ENCODE measurements around the gene WFDC10B.
"Not testable (repeated sequence)": the region's sequence is repeated elsewhere in the genome, so short reads cannot be mapped to it uniquely, and the experiment has no call there.

Gene WFDC10B

DNA sequence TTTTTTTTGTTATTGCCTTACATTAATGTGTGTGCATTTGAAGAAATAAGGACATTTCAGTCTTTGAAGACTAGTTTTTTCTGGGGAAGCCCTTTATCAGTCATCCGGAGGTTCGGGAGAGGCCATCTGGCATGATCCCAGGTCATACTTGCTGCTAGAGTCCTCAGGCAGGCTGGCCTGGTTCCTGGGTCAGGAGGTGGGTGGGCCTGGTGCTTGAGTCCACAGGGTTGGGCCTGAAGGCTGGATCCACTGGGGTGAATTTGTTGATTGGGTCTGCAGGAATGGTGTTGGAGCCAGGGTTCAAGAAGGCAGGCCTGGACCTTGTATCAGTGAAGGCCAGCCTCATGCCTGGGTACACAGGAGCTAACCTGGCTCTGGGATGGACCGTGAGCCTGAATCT, 57.9 kb downstream of the WFDC10B start:
- H2BK5ac ChIP-seq (ENCODE audit: low read length): no peak overlapping the region
- H2AFZ ChIP-seq (ENCODE audit: low read length): no peak overlapping the region
- no peak overlapping the region for H4K91ac ChIP-seq (ENCODE audit: low read depth, low read length, poor library complexity)
- H3K27me3 ChIP-seq (ENCODE audit: control insufficient read depth in 3 of 3, insufficient read depth in 3 of 3, low read depth in 1 of 3, low read length in 3 of 3): no peaks in the 10 kb centered on the region
- H3K4me3 ChIP-seq (ENCODE audit: low read length in 2 of 2): no peak overlapping the region
- H3K4me2 ChIP-seq (ENCODE audit: insufficient read depth, low read length, poor library complexity, severe bottlenecking): no peak overlapping the region
- H3K4ac ChIP-seq (ENCODE audit: low read length): no peak overlapping the region
- H3K4me1 ChIP-seq (ENCODE audit: control insufficient read depth in 2 of 2, insufficient read depth in 1 of 2, low read depth in 1 of 2, low read length in 2 of 2): no peaks in the 10 kb centered on the region
- H2BK15ac ChIP-seq (ENCODE audit: low read length): no peak overlapping the region
- DNase-seq (ENCODE audit: low spot score): no peak
- no peak overlapping the region for H3K23ac ChIP-seq (ENCODE audit: low read depth, low read length, poor library complexity)
- H3K14ac ChIP-seq (ENCODE audit: low read length): peak overlapping the region; percentile 56
- no peak overlapping the region for H4K8ac ChIP-seq (ENCODE audit: low read depth, low read length)
- H3K79me1 ChIP-seq (ENCODE audit: low read depth, low read length): no peaks in the 10 kb centered on the region
- H3K36me3 ChIP-seq (replicated peaks in 1 of 2; ENCODE audit: control insufficient read depth in 2 of 2, insufficient read depth in 2 of 2, low read length in 2 of 2): no peaks in the 10 kb centered on the region
- peak overlapping the region; percentile 11 for H3K18ac ChIP-seq (ENCODE audit: low read length)
- H2AK5ac ChIP-seq (ENCODE audit: low read depth, low read length): peak overlapping the region; percentile 21
- no peak overlapping the region for H2BK120ac ChIP-seq (ENCODE audit: low read depth, low read length)
- no peak overlapping the region for H3K9ac ChIP-seq (ENCODE audit: low read depth, low read length, poor library complexity)
- peak overlapping the region; percentile 30 for H2BK12ac ChIP-seq (ENCODE audit: low read length)
- no peak overlapping the region for H3K27ac ChIP-seq (replicated peaks; ENCODE audit: low read length)
- no CpG with 5 or more reads among the region's 3 CpGs for WGBS, 2 donors (ENCODE audit: extremely low coverage in 2 of 2, insufficient read length in 2 of 2, insufficient replicate concordance in 1 of 2)
- H3K9me3 ChIP-seq (replicated peaks in 1 of 2; ENCODE audit: control insufficient read depth in 2 of 2, insufficient read depth in 1 of 2, low read depth in 1 of 2, low read length in 2 of 2): peaks cover 0 to 9% of the 10 kb centered on the region in 2 donors

DNA sequence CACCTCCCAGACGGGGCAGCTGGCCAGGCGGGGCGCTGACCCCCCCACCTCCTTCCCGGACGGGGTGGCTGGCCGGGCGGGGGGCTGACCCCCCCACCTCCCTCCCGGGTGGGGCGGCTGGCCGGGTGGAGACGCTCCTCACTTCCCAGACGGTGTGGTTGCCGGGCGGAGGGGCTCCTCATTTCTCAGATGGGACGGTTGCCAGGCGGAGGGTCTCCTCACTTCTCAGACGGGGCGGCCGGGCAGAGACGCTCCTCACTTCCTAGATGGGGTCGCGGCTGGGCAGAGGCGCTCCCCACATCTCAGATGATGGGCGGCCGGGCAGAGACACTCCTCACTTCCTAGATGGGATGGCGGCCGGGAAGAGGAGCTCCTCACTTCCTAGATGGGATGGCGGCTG, 59.0 kb downstream of the WFDC10B start:
- H3K14ac ChIP-seq (ENCODE audit: low read length); H3K79me1 ChIP-seq (ENCODE audit: low read depth, low read length); H2BK15ac ChIP-seq (ENCODE audit: low read length); H3K9me3 ChIP-seq (replicated peaks in 1 of 2; ENCODE audit: control insufficient read depth in 2 of 2, insufficient read depth in 1 of 2, low read depth in 1 of 2, low read length in 2 of 2); H2BK12ac ChIP-seq (ENCODE audit: low read length); DNase-seq (ENCODE audit: low spot score); H3K4me3 ChIP-seq (ENCODE audit: low read length in 2 of 2); H2BK120ac ChIP-seq (ENCODE audit: low read depth, low read length); H3K27me3 ChIP-seq (ENCODE audit: control insufficient read depth in 3 of 3, insufficient read depth in 3 of 3, low read depth in 1 of 3, low read length in 3 of 3); H2AK5ac ChIP-seq (ENCODE audit: low read depth, low read length); H3K4me1 ChIP-seq (ENCODE audit: control insufficient read depth in 2 of 2, insufficient read depth in 1 of 2, low read depth in 1 of 2, low read length in 2 of 2); H4K91ac ChIP-seq (ENCODE audit: low read depth, low read length, poor library complexity); H3K9ac ChIP-seq (ENCODE audit: low read depth, low read length, poor library complexity); H3K23ac ChIP-seq (ENCODE audit: low read depth, low read length, poor library complexity); H4K8ac ChIP-seq (ENCODE audit: low read depth, low read length); H3K36me3 ChIP-seq (replicated peaks in 1 of 2; ENCODE audit: control insufficient read depth in 2 of 2, insufficient read depth in 2 of 2, low read length in 2 of 2); H2AFZ ChIP-seq (ENCODE audit: low read length); H3K27ac ChIP-seq (replicated peaks; ENCODE audit: low read length); H2BK5ac ChIP-seq (ENCODE audit: low read length); H3K18ac ChIP-seq (ENCODE audit: low read length); H3K4me2 ChIP-seq (ENCODE audit: insufficient read depth, low read length, poor library complexity, severe bottlenecking); H3K4ac ChIP-seq (ENCODE audit: low read length): not testable (repeated sequence)
- WGBS, 2 donors (ENCODE audit: extremely low coverage in 2 of 2, insufficient read length in 2 of 2, insufficient replicate concordance in 1 of 2): no CpG with 5 or more reads among the region's 28 CpGs

DNA sequence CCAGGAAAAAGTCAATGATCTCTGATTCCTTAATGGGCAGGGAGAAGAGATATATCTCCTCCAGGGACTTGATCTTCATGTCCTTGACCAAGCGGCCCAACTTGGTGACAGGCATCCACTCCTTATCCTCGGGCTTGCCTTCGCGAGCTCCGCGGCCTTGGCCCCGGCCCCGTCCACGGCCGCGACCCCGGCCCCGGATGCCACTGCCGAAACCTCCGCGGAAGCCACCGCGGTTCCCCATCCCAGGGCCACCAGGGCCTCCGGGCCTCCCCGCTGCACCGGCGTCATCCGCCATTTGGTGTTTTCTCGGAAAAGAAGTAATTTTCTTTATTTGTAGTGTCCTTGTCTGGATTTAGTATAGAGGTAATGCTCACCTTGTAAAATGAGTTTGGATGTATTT, 63.7 kb downstream of the WFDC10B start:
- H4K8ac ChIP-seq (ENCODE audit: low read depth, low read length); H3K4ac ChIP-seq (ENCODE audit: low read length); H3K27me3 ChIP-seq (ENCODE audit: control insufficient read depth in 3 of 3, insufficient read depth in 3 of 3, low read depth in 1 of 3, low read length in 3 of 3); H2BK15ac ChIP-seq (ENCODE audit: low read length); H2AFZ ChIP-seq (ENCODE audit: low read length); H2BK5ac ChIP-seq (ENCODE audit: low read length); H2BK12ac ChIP-seq (ENCODE audit: low read length); H2AK5ac ChIP-seq (ENCODE audit: low read depth, low read length); H3K79me1 ChIP-seq (ENCODE audit: low read depth, low read length); H4K91ac ChIP-seq (ENCODE audit: low read depth, low read length, poor library complexity); H3K4me3 ChIP-seq (ENCODE audit: low read length in 2 of 2); H3K4me2 ChIP-seq (ENCODE audit: insufficient read depth, low read length, poor library complexity, severe bottlenecking); H3K9me3 ChIP-seq (replicated peaks in 1 of 2; ENCODE audit: control insufficient read depth in 2 of 2, insufficient read depth in 1 of 2, low read depth in 1 of 2, low read length in 2 of 2); DNase-seq (ENCODE audit: low spot score); H3K9ac ChIP-seq (ENCODE audit: low read depth, low read length, poor library complexity); H3K36me3 ChIP-seq (replicated peaks in 1 of 2; ENCODE audit: control insufficient read depth in 2 of 2, insufficient read depth in 2 of 2, low read length in 2 of 2); H3K23ac ChIP-seq (ENCODE audit: low read depth, low read length, poor library complexity); H3K4me1 ChIP-seq (ENCODE audit: control insufficient read depth in 2 of 2, insufficient read depth in 1 of 2, low read depth in 1 of 2, low read length in 2 of 2); H3K27ac ChIP-seq (replicated peaks; ENCODE audit: low read length); H3K14ac ChIP-seq (ENCODE audit: low read length); H2BK120ac ChIP-seq (ENCODE audit: low read depth, low read length); H3K18ac ChIP-seq (ENCODE audit: low read length): not testable (repeated sequence)
- WGBS, 2 donors (ENCODE audit: extremely low coverage in 2 of 2, insufficient read length in 2 of 2, insufficient replicate concordance in 1 of 2): no CpG with 5 or more reads among the region's 24 CpGs

DNA sequence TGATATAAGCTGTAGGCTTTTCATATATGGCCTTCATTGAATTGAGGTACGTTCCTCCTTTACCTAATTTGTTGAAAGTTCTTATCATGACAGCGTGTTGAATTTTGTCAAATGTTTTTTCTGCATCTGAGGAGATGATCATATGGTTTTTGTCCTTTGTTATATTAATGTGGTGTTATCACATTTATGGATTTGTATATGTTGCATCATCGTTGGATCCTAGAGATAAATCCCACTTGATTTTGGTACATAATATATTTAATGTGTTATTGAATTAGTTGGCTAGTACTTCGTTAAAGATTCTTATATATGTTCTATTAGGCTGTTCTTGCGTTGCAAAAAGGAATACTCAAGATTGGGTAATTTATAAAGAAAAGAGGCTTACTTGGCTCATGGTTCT, 65.1 kb downstream of the WFDC10B start:
- H3K79me1 ChIP-seq (ENCODE audit: low read depth, low read length): no peaks in the 10 kb centered on the region
- H2BK15ac ChIP-seq (ENCODE audit: low read length): no peak overlapping the region
- H3K4me3 ChIP-seq (ENCODE audit: low read length in 2 of 2): no peak overlapping the region

More for the DNA sequence above, 65.1 kb downstream of the WFDC10B start:
- Histone ChIP-seq H3K14ac (ENCODE audit: low read length) (no peak overlapping the region), H2BK12ac (ENCODE audit: low read length) (no peak overlapping the region), H2BK5ac (ENCODE audit: low read length) (no peak overlapping the region), H2AK5ac (ENCODE audit: low read depth, low read length) (no peak overlapping the region), H3K23ac (ENCODE audit: low read depth, low read length, poor library complexity) (no peak overlapping the region), H2BK120ac (ENCODE audit: low read depth, low read length) (no peak overlapping the region), H3K4ac (ENCODE audit: low read length) (no peak overlapping the region), H2AFZ (ENCODE audit: low read length) (no peak overlapping the region), H3K27ac (replicated peaks; ENCODE audit: low read length) (no peak overlapping the region), H3K9ac (ENCODE audit: low read depth, low read length, poor library complexity) (no peak overlapping the region), H3K9me3 (replicated peaks in 1 of 2; ENCODE audit: control insufficient read depth in 2 of 2, insufficient read depth in 1 of 2, low read depth in 1 of 2, low read length in 2 of 2) (no peaks in the 10 kb centered on the region), H3K27me3 (ENCODE audit: control insufficient read depth in 3 of 3, insufficient read depth in 3 of 3, low read depth in 1 of 3, low read length in 3 of 3) (no peaks in the 10 kb centered on the region), H3K4me2 (ENCODE audit: insufficient read depth, low read length, poor library complexity, severe bottlenecking) (no peak overlapping the region), H3K4me1 (ENCODE audit: control insufficient read depth in 2 of 2, insufficient read depth in 1 of 2, low read depth in 1 of 2, low read length in 2 of 2) (no peaks in the 10 kb centered on the region), H3K18ac (ENCODE audit: low read length) (no peak overlapping the region), H4K8ac (ENCODE audit: low read depth, low read length) (no peak overlapping the region), H4K91ac (ENCODE audit: low read depth, low read length, poor library complexity) (no peak overlapping the region), H3K36me3 (replicated peaks in 1 of 2; ENCODE audit: control insufficient read depth in 2 of 2, insufficient read depth in 2 of 2, low read length in 2 of 2) (no peaks in the 10 kb centered on the region)
- DNase-seq (ENCODE audit: low spot score): no peak
- WGBS, 2 donors (ENCODE audit: extremely low coverage in 2 of 2, insufficient read length in 2 of 2, insufficient replicate concordance in 1 of 2): no CpG with 5 or more reads among the region's 5 CpGs

Measured in neuronal stem cell (in vitro differentiated cells).